Lung (tissue), 12 donors: ENCODE data around the gene PDP2. TPM values are rescaled to one million over a fixed set of nuclear protein-coding genes. Genes with fewer than 3 reads are reported as not detected.

ENCODE experiments used
- ATAC-seq: fragments of 200-7000 bp; cut with Tn5 transposase; one replicate; pipeline ENCODE4 v1.9.1; 2020; ENCODE audit warnings: moderate number of reproducible peaks; ENCODE audit not compliant: insufficient read depth, low FRiP score
- DNase-seq, 3 donors: peaks; one replicate each; pipeline ENCODE4 v3.0.0-alpha.2; 2013 to 2017
- H3K27ac ChIP-seq, 2 donors: one replicate each; pipeline ENCODE4 v1.5.1; 2013; ENCODE audit warnings: mild to moderate bottlenecking in 2 of 2, moderate library complexity in 2 of 2, control low read depth in 1 of 2, inconsistent platforms in 1 of 2, low read depth in 1 of 2, low read length in 1 of 2
- H3K27me3 ChIP-seq, 3 donors: one replicate each; pipeline ENCODE4 v1.5.1; 2013; ENCODE audit warnings: low read length in 2 of 3; ENCODE audit not compliant: control insufficient read depth in 3 of 3, insufficient read depth in 3 of 3
- H3K36me3 ChIP-seq, 4 donors: one replicate each; pipeline ENCODE4 v1.5.1; 2013; ENCODE audit warnings: low read length in 4 of 4, mild to moderate bottlenecking in 1 of 4, moderate library complexity in 1 of 4; ENCODE audit not compliant: control insufficient read depth in 4 of 4, insufficient read depth in 4 of 4
- H3K4me1 ChIP-seq, 5 donors: one replicate each; pipeline ENCODE4 v1.5.1; 2013; ENCODE audit warnings: low read length in 5 of 5, mild to moderate bottlenecking in 2 of 5, moderate library complexity in 1 of 5; ENCODE audit not compliant: control insufficient read depth in 5 of 5, insufficient read depth in 5 of 5
- H3K4me3 ChIP-seq: one replicate; pipeline ENCODE4 v1.5.1; 2013; ENCODE audit warnings: mild to moderate bottlenecking, control low read depth, moderate library complexity
- H3K9ac ChIP-seq, 2 donors: one replicate each; pipeline ENCODE4 v1.5.1; 2013; ENCODE audit warnings: low read length in 2 of 2, control low read depth in 1 of 2; ENCODE audit not compliant: insufficient read depth in 1 of 2
- H3K9me3 ChIP-seq, 4 donors: one replicate each; pipeline ENCODE4 v1.5.1; 2013; ENCODE audit warnings: low read length in 3 of 4, mild to moderate bottlenecking in 1 of 4, moderate library complexity in 1 of 4; ENCODE audit not compliant: control insufficient read depth in 4 of 4, insufficient read depth in 3 of 4
- WGBS, 2 donors: extraction: QIAGEN DNeasy Blood & Tissue Kit; methylation state at CpG; one replicate each; pipeline ENCODE4 v1.1.7; 2013; 5-methylcytosine and 5-hydroxymethylcytosine counted together
- polyA plus RNA-seq, 2 donors: library from polyadenylated mRNA; stranded (reverse); fragments of 200-250 nt; gene quantifications; one replicate each; pipeline ENCODE4 v1.2.1, GENCODE V29; 2013
- total RNA-seq, 2 donors: library from RNA; depleted of rRNA in 1 of 2; stranded (reverse); fragments of >200 nt in 1 of 2; gene quantifications; one replicate each; pipeline ENCODE4 v1.2.1, GENCODE V29; 2014 to 2021
- TF ChIP-seq, protein P1 (sequence below): IDR thresholded peaks from 2 replicates; pipeline ENCODE4 v1.5.1; 2012; ENCODE audit warnings: mild to moderate bottlenecking; ENCODE audit errors: control extremely low read depth, extremely low read depth
- donor health status: control.
- donor health status: control.
- donor health status: Bipolar disorder and iron deficiency.
- donor health status: healthy.
- donor health status: DM: yes; HTN: yes; CAD: no.

PDP2 gene
- total and polyA plus RNA-seq, 4 donors = 4.5 to 23.0 (median 13.1) TPM

GRCh38 chr16:66920299-66920590 lies 39.9 kb downstream of the PDP2 start:
- no peak for DNase-seq
- ATAC-seq = no peak
- Histone ChIP-seq H3K27me3 (peaks cover 0 to 14% (median 9%) of the 10 kb centered on the region in 3 donors), H3K9me3 (no peaks in the 10 kb centered on the region), H3K27ac (peak overlapping the region in 1 of 2 donors; percentile 77), H3K36me3 (no peaks in the 10 kb centered on the region), H3K4me1 (peaks cover 0 to 13% (median 4%) of the 10 kb centered on the region in 5 donors), H3K9ac (no peak overlapping the region), H3K4me3 (no peak overlapping the region)
- WGBS, 2 donors = 63 to 72% methylated on average over 2 of the region's 2 CpGs
- TF ChIP-seq, protein P1, sequence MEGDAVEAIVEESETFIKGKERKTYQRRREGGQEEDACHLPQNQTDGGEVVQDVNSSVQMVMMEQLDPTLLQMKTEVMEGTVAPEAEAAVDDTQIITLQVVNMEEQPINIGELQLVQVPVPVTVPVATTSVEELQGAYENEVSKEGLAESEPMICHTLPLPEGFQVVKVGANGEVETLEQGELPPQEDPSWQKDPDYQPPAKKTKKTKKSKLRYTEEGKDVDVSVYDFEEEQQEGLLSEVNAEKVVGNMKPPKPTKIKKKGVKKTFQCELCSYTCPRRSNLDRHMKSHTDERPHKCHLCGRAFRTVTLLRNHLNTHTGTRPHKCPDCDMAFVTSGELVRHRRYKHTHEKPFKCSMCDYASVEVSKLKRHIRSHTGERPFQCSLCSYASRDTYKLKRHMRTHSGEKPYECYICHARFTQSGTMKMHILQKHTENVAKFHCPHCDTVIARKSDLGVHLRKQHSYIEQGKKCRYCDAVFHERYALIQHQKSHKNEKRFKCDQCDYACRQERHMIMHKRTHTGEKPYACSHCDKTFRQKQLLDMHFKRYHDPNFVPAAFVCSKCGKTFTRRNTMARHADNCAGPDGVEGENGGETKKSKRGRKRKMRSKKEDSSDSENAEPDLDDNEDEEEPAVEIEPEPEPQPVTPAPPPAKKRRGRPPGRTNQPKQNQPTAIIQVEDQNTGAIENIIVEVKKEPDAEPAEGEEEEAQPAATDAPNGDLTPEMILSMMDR = no peak

- ATAC-seq (no peak), DNase-seq (no peak)
- Histone ChIP-seq H3K9ac (no peak overlapping the region), H3K9me3 (no peaks in the 10 kb centered on the region), H3K27ac (peak overlapping the region in 1 of 2 donors; percentile 67), H3K4me3 (no peak overlapping the region), H3K4me1 (peaks cover 0 to 14% (median 7%) of the 10 kb centered on the region in 5 donors), H3K27me3 (peaks cover 0 to 18% (median 18%) of the 10 kb centered on the region in 3 donors), H3K36me3 (no peaks in the 10 kb centered on the region)
- 77% methylated on average over 9 of the region's 9 CpGs for WGBS, 2 donors
- TF ChIP-seq, protein P1 = no peak
Measured at GRCh38 chr16:66920924-66921680, 40.8 kb downstream of the PDP2 start.

DNA sequence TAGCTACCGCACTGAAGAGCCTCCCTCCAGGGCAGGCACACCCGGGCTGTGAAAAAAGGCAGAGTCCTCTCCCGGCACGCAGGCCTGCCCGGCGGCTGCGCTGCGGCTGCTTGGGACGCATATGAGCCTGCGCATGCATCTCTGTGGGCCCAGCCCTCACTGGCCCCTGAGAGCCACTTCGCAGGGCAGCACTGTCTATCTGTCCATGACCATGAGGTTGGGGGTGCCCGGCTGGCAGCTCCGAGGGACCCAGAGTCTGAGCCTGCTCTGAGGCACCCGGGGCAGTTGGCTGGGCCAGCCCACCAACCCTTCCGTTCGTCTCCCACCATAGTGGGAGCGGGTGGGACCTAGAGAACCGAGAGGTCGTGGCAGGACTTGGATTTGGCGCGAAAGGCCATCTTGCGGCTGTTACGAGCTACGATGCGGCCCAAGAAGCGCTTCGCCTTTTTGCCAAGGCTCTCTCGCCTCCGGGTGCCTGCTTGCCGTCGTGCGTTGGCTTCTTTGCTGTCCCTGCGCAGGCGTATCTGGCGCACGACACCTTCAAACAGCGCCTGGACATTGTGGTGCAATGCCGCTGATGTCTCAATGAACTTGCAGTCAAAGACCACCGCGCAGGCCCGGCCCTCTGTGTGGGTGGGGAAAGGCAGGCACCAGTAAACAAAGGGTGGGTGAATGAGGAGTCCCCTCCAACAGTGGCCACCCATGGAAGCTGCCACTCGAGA lies 41.6 kb downstream of the PDP2 start:
- Histone ChIP-seq H3K36me3 (no peaks in the 10 kb centered on the region), H3K27me3 (peaks cover 0 to 18% (median 18%) of the 10 kb centered on the region in 3 donors), H3K4me1 (peaks cover 0 to 14% (median 7%) of the 10 kb centered on the region in 5 donors), H3K9me3 (no peaks in the 10 kb centered on the region), H3K9ac (no peak overlapping the region), H3K4me3 (no peak overlapping the region), H3K27ac (peak overlapping the region in 1 of 2 donors; percentile 90)
- TF ChIP-seq, protein P1 = no peak
- DNase-seq (no peak), ATAC-seq (no peak)
- 77 to 84% methylated on average over 42 of the region's 42 CpGs for WGBS, 2 donors
